HG03045 (cell line): ENCODE results near the gene METTL13.
"Not testable (repeated sequence)": the region's sequence is repeated elsewhere in the genome, so short reads cannot be mapped to it uniquely, and the experiment has no call there.

ENCODE experiments used
- ATAC-seq: cut with Tn5 transposase; IDR thresholded peaks from one replicate; pipeline ENCODE4 v1.9.1; 2021; ENCODE audit warnings: mild to moderate bottlenecking, moderate library complexity; ENCODE audit not compliant: unreplicated experiment

The METTL13 gene

DNA sequence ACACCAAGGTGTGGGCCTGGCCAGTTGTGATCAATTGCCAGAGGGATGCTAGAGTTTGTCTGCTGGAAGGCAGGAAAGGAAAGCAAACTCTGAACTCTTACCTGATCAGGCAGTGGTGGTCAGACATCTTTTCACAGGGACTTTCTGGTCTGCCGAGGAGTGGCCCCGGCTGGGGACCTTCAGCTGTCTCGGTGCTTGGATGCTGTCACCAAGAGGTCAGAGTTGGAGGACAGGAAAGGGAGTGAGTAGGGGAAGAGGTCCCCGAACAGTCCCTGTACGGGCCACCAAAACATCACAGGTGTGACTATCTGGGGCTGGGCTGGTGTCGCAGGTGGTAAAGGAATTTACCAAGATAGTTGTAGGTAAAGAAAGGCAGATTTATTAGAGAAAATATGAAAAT is 17.7 kb upstream of the METTL13 start:
- ATAC-seq, result no peak

- no peak for ATAC-seq
Observed at GRCh38 chr1:171769171-171769570, 12.3 kb upstream of the METTL13 start.

- no peak for ATAC-seq
Observed at GRCh38 chr1:171769754-171770153, 11.7 kb upstream of the METTL13 start.

DNA sequence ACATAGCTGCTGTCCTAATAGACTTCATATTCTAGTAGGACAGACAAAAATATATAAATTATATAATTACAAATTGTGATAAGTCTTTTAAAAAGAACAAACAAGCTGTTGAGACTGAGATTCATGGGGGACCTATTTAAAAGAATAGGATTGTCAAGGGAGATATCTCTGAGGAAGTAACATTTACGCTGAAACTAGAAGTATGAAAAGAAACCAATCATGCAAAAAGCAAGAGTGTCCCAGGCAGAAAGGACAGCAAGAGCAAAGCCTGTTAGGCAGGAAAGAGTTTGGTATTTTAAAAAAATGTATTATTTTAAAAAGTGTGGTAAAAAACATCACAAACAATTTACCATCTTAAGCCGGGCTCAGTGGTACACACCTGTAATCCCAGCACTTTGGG is 9.1 kb upstream of the METTL13 start:
- ATAC-seq, result no peak

DNA sequence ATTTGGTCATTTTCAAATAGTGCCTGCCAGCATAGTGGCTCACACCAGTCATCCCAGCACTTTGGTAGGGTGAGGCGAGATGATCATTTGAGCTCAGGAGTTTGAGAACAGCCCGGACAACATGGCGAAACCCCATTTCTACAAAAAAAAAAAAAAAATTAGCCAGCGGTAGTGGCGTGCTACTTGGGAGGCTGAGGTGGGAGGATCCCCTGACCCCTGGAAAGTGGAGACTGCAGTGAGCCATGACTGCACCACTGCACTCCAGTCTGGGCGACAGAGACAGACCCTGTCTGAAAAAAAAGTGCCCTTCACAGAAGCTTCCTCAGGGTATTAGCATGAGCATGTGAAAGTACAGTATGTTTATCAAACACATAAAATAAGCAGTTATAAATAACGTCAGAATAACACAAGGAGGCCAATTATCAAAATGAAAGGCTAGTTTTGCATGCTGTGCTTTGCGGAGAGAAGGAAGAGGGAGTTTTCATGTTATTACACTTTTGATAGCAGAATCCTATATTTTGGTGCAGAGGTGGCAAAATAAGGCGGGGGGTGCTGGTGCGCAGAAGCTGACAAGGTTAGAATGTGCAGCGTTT is 781 bp upstream of the METTL13 start:
- no peak for ATAC-seq

- ATAC-seq, result no peak
Observed at GRCh38 chr1:171783816-171784530, 2.5 kb downstream of the METTL13 start.

- no peak for ATAC-seq
Observed at GRCh38 chr1:171784784-171785183, 3.3 kb downstream of the METTL13 start.

DNA sequence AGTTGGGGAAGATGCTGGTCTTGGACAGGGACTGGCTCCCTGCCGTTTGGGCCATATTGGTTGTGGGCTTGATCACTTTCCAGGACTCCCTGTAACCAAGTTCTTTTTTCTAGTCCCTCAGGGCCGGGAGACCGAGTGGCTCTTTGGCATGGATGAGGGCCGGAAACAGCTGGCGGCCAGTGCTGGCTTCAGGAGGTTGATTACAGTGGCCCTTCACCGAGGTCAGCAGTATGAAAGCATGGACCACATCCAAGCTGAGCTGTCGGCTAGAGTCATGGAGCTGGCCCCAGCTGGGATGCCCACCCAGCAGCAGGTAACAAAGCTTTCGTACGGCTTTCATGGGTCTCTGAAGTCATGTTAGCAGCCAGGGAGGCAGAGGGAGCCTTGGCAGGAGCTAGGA is 4.3 kb downstream of the METTL13 start:
- no peak for ATAC-seq

- ATAC-seq, result no peak
Observed at GRCh38 chr1:171786534-171786933, 5.1 kb downstream of the METTL13 start.

DNA sequence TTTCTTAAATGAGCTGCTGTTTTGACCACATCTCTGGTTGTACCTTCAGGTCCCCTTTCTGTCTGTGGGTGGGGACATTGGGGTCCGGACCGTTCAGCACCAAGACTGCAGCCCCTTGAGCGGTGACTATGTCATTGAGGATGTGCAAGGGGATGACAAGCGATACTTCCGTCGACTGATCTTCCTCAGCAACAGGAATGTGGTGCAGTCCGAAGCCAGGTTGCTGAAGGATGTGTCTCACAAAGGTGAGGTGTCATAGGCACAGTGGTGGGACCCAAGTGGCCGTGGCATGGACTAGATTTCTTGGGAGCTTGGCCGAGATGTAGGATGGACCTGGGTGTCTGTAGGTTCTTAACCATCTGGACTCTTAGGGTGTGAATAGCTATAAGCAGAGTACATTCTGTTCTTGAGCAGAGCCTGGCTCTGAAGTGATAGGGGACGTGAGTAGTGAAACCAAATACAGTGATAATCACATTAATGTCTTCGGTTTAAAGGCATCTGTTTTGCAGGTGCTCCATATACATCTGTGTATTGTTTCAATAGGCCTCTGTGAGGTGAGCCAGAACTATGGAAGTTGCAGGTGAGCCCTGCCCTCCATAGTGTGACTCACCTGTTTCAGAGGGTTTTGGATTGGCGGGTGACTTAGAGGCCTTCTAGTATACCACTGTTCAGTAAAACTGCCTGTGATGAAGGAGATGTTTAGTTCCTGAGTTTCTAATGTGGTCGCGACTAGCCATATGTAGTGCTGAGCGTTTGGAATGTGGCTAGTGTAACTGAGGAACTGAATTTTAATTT is 6.4 kb downstream of the METTL13 start:
- no peak for ATAC-seq

DNA sequence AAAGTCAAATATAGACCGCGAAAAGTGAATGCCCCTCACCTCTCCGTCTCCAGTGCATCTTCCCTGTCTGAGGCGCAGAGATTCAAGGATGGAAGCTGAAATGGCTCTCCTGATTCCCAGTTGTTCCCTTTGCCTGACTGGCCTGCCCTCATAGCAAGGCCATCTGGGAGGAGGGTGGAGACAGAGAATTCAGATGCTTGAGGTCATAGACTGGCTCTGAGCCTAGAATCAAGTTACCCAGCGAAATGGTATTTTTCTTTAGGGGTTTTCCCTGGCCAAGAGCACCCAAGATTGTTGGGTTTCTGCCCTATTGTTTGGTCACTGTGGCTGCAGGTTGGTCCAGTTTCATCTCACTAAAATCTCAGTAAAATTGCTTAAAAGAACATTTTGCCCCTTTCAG is 7.2 kb downstream of the METTL13 start:
- ATAC-seq, result no peak

GRCh38 chr1:171790318-171790717 is 8.9 kb downstream of the METTL13 start:
- ATAC-seq, result no peak

DNA sequence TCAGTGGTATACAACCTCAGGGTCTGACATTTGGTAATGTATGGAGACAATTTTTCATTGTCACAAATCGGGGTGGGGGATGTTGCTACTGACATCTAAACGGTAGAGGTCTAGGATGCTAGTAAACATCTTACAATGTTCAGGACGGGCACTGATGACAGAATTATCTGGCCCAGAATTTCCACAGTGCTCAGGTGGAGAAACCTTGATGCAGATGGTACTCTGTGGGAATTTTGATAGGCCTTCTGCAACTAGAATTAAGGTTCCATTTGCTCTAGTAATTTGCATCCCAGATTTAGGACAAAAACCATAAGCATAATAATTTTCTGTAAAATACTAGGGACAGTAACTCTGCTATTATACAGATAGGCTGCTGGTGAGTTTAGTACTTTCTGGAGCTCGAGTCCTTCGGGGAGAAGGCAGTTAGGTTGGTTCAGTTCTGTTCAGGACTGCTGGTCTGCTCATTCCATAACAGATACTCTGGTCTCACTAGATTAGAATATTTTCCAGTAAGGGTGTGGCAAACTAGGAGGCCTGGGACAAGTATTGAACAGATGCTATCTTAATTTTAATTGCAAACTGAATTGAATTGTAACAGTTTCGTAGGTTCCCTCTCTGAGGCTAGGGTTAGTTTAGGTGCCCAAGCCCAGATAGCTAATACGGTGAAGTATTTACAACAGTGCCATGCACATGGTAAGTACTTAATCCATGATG is 11.4 kb downstream of the METTL13 start:
- no peak for ATAC-seq

DNA sequence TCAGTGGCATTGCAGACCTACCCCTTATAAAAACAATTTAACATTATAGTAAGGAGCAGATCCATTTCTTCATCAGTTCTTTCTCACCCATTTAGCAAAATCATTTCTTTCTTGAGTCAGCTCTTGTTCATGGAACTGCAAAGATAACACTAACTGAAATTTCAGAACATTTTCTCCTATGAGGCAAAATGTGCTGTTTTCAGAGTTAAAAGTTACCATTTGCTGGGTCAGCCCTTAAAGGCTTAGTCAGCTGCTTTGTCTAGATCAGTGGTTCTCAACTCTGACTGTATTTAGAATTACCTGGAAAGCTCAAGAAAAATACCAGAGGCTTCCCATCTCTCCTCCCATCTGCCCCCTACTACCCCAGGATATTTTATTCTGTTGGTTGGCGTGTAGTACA is 12.2 kb downstream of the METTL13 start:
- ATAC-seq, result no peak

DNA sequence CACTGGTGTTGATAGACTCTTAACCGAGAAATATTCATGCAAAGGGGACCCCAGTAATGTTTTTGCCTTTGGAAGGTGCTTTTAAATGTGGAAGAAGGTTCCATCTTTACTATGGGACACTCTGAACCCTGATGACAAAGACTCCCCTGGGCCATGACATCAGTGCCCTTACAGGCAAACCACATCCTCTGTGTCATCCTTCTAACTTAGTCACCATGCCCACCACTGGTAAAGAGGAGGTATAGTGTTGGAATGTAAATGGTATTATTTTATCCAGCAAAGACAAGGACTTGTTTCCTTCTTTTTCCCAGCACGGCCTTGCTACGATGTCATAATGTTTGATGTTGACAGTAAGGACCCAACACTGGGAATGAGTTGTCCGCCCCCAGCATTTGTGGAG is 12.6 kb downstream of the METTL13 start:
- no peak for ATAC-seq

DNA sequence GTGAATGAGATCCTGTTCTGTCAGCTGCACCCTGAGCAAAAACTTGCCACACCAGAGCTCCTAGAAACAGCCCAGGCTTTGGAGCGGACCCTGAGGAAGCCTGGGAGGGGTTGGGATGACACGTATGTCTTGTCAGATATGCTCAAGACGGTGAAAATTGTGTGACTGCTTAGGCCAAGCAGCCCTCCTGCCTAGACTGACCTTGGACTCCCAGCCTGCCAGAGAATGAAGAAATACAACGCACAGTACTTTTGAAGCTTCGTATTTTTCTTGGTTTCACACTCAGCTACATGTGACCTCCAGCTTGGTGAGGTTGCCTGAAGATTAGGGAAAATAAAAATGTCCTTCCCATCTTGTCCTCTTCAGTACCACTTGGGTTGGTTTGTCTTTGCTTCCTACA is 15.1 kb downstream of the METTL13 start:
- no peak for ATAC-seq

DNA sequence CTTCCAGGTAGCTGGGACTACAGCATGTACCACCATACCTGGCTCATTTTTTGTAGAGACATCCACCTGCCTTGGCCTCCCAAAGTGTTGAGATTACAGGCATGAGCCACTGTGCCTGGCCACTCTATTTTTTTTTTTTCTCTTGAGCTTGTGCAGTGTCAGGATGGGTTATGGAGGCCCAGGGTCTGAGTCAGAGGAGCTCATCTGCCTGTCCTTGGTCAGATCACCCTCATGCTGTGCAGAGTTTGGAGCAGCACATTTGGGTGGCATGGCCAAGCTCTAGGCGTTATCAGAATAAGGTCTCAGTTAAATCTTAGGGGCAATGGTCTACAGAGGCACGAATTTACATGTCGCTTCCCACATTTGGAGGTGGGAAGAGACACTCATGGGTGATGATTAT is 16.9 kb downstream of the METTL13 start:
- no peak for ATAC-seq

DNA sequence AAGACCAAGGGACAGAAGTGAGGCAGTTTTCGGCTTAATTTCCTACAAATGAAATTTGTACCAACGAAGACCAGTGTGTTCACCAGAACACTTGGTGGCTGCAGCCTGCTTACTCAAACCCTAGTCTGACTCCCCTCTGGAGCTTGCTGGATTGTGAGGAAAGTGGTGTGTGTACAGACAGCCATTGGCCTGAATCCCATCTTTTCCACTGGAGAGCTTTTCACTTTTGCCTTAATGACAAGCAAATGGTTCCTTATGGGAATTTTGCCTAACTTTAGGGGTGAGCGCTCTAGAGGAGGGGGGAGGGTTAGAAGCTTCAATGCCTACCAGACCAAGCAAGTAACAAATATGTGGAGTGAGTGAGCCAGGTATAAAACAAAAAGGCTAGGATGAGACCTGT is 17.3 kb downstream of the METTL13 start:
- ATAC-seq, result no peak

- ATAC-seq, result no peak
Observed at GRCh38 chr1:171799166-171799565, 17.7 kb downstream of the METTL13 start.

DNA sequence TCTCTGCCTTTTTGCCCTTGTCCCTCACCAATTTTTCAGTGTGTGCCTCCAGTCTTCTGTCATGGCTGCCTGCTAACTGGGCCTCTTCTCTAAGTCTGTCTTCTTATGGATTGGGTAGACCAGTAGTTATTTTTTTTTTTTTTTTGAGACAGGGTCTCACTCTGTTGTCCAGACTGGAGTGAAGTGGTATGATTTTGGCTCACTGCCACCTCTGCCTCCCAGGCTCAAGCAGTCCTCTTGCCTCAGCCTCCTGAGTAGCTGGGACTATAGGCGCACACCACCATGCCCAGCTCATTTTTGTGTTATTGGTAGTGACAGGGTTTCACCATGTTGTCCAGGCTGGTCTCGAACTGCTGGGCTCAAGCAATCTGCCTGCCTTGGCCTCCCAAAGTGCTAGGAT is 18.2 kb downstream of the METTL13 start:
- not testable (repeated sequence) for ATAC-seq

DNA sequence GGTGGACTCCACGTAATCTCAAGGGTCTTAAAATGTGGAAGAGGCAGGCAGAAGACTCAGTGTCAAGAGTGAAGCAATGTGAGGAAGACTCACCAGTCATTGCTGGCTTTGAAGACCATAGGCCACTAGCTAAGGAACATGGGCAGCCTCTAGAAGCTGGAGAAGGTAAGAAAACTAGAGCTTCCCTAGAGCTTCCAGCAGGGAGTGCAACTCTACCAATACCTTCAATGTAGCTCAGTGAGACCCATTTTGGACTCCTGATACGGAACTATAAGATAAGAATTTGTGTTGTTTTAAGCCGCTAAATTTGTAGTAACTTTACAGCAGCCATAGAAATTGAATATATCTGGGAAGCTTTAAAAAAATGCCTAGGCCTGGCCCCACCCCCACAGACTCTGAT is 18.9 kb downstream of the METTL13 start:
- no peak for ATAC-seq

DNA sequence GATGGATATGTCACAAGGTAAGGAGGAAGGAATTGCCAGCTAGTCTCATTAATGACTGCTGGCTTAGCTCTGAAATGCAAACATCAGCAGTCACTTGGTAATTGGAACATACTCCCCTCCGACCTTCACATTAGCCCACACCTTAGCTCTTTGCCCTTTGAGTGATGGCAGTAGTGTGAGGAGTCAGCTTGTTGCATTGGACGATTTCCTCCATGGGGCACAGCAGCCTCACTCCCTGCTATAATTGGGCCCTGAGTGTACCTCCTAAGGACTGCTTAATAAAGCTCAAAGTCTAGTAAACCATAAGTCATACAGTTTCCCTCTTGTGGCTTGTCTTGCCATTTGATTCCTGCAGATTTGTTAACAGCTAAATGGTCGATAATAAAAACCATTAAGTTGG is 19.4 kb downstream of the METTL13 start:
- ATAC-seq, result no peak
